ENCODE measurements around the gene CUX1. TPM values are rescaled to one million over a fixed set of nuclear protein-coding genes. Genes with fewer than 3 reads are reported as not detected.

CUX1 gene, protein sequence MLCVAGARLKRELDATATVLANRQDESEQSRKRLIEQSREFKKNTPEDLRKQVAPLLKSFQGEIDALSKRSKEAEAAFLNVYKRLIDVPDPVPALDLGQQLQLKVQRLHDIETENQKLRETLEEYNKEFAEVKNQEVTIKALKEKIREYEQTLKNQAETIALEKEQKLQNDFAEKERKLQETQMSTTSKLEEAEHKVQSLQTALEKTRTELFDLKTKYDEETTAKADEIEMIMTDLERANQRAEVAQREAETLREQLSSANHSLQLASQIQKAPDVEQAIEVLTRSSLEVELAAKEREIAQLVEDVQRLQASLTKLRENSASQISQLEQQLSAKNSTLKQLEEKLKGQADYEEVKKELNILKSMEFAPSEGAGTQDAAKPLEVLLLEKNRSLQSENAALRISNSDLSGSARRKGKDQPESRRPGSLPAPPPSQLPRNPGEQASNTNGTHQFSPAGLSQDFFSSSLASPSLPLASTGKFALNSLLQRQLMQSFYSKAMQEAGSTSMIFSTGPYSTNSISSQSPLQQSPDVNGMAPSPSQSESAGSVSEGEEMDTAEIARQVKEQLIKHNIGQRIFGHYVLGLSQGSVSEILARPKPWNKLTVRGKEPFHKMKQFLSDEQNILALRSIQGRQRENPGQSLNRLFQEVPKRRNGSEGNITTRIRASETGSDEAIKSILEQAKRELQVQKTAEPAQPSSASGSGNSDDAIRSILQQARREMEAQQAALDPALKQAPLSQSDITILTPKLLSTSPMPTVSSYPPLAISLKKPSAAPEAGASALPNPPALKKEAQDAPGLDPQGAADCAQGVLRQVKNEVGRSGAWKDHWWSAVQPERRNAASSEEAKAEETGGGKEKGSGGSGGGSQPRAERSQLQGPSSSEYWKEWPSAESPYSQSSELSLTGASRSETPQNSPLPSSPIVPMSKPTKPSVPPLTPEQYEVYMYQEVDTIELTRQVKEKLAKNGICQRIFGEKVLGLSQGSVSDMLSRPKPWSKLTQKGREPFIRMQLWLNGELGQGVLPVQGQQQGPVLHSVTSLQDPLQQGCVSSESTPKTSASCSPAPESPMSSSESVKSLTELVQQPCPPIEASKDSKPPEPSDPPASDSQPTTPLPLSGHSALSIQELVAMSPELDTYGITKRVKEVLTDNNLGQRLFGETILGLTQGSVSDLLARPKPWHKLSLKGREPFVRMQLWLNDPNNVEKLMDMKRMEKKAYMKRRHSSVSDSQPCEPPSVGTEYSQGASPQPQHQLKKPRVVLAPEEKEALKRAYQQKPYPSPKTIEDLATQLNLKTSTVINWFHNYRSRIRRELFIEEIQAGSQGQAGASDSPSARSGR (N-terminal part only)
- 57.2 and 78.7 TPM in 2 replicates for total RNA-seq

GRCh38 chr7:101817471-101818286 lies at the start of gene CUX1:
Gene CUX1 (plus strand): TSS chr7:101817626. CDS start chr7:101817640, 14 bp downstream.

DNA sequence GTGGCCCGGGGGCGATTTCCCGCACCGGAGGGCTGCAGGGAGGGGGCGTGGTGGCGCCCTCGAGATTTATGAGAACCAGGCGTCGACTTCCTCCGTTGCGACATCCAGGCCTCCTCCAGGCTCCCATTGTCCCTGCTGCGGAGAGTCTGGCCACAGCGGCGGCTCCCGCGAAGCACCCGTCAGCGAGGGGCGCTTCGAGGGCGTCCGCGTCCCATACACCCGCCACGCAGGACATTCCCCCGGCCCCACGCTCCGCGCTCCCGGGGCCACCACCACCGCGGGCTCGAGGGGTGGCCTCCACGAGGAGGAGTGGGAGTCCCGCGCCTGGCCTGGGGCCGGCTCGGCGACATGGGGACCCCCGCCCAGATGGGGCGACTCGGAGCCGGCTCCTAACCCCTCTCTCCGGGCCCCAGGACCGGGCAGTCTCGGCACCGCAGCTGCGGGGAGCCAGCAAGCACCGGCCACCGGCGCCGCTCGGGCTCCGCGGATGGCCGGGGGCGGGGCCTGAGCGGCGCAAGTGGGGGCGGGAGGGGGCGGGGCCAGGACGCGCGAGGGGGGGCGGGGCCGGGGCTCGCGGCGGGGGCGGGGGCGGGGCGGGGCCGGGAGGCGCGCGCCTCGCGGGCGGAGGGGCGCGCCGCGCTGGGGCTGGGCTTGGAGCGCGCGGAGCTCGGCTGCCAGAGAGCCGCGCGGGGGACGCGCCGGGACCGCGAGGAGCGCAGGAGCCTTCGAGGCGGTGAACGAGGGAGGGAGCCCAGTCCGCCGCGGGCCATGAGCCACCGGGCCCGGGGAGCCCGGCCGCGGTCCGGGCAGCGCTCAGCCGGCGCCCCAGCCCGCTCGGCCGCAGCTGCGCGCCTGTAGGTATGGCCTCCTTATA lies 469.0 kb downstream of the CUX1 start, which contains the start of gene SH2B2:
Gene SH2B2 (plus strand): TSS at position 632 of the 874 bp plus-strand sequence. CDS start 13,683 bp downstream, outside the sequence.

Other genes with a start within 250 kb of the CUX1 start
- not detected in 2 replicates for gene MYL10, start 188.3 kb upstream of the CUX1 start, total RNA-seq

Measured in cardiac atrium fibroblast (primary cell).